H1 (cell line): ENCODE results near the gene RUNX1.

Source experiments
- CEBPB ChIP-seq: IDR thresholded peaks from 2 replicates; pipeline ENCODE4 v1.6.1; 2012; ENCODE audit warnings: low read depth, low read length
- TF ChIP-seq, protein P1 (sequence below), 3 experiments: IDR thresholded peaks; 1 replicate in 2 of 3; 2 replicates in 1 of 3; pipeline versions ENCODE4 v1.5.1 to v1.6.1; 2011; ENCODE audit warnings: low read length in 3 of 3, mild to moderate bottlenecking in 3 of 3, inconsistent platforms in 2 of 3, low read depth in 1 of 3, moderate library complexity in 1 of 3; ENCODE audit not compliant: insufficient read depth in 1 of 3; ENCODE audit errors: control extremely low read depth in 1 of 3

DNA sequence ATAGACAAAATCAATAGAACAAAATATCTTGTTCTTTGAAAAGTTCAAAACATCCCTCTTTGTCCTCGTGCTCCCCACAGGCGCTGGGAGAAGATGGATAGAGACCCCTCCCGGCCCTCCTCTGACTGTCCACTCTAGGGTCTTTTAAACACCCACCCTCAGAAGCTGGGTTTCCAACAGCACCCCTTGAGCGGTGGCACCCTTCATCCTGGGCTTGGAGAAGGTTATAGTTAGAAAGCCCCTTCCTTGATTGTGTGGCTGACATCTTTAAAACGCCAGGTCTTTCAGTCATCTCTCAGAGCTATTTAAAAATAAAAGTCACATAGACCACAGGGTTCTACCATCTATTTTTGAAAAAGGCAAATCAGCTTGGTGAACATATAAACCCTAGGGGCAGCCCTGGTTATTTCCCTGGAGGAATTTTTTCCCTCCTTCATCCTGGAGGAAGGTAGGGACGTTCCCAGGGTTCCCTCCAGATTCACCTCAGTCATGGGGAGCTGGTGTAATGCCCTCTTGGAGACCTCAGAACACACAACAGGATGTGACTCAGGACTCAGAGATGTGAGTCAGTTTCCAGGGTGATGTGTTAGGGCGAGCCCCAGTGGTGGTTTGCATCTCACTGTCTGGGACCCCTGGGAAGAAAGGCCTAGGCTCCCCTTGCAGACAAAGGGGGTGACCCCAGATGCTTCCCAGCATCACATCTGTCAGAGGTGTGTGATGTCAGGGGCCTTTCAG is 241.8 kb downstream of the RUNX1 start:
- TF ChIP-seq, protein P1, sequence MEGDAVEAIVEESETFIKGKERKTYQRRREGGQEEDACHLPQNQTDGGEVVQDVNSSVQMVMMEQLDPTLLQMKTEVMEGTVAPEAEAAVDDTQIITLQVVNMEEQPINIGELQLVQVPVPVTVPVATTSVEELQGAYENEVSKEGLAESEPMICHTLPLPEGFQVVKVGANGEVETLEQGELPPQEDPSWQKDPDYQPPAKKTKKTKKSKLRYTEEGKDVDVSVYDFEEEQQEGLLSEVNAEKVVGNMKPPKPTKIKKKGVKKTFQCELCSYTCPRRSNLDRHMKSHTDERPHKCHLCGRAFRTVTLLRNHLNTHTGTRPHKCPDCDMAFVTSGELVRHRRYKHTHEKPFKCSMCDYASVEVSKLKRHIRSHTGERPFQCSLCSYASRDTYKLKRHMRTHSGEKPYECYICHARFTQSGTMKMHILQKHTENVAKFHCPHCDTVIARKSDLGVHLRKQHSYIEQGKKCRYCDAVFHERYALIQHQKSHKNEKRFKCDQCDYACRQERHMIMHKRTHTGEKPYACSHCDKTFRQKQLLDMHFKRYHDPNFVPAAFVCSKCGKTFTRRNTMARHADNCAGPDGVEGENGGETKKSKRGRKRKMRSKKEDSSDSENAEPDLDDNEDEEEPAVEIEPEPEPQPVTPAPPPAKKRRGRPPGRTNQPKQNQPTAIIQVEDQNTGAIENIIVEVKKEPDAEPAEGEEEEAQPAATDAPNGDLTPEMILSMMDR (IDR thresholded peaks at IDR 0.05; ENCODE audit: control extremely low read depth in 1 of 3, insufficient read depth in 1 of 3, low read depth in 1 of 3, low read length in 3 of 3) = no peak
- no peak for TF ChIP-seq CEBPB
